HG03175 (cell line): ENCODE results near the gene COL25A1.
"Not testable (repeated sequence)": the region's sequence is repeated elsewhere in the genome, so short reads cannot be mapped to it uniquely, and the experiment has no call there.

ENCODE experiments used
- ATAC-seq: cut with Tn5 transposase; IDR thresholded peaks from one replicate; pipeline ENCODE4 v1.9.1; 2021; ENCODE audit warnings: mild to moderate bottlenecking, moderate library complexity; ENCODE audit not compliant: unreplicated experiment

The COL25A1 gene

GRCh38 chr4:108972613-108973283 is 329.7 kb downstream of the COL25A1 start:
- peak; percentile 73 for ATAC-seq

GRCh38 chr4:108971473-108971872 is 331.0 kb downstream of the COL25A1 start:
- ATAC-seq = no peak

GRCh38 chr4:108965472-108966076 is 336.9 kb downstream of the COL25A1 start:
- no peak for ATAC-seq

GRCh38 chr4:108965016-108965415 is 337.4 kb downstream of the COL25A1 start:
- ATAC-seq = no peak

GRCh38 chr4:108963910-108964309 is 338.5 kb downstream of the COL25A1 start:
- no peak for ATAC-seq

- no peak for ATAC-seq
Observed at GRCh38 chr4:108959491-108959890, 343.0 kb downstream of the COL25A1 start.

- ATAC-seq = no peak
Observed at GRCh38 chr4:108954880-108955279, 347.6 kb downstream of the COL25A1 start.

GRCh38 chr4:108953941-108954340 is 348.5 kb downstream of the COL25A1 start:
- no peak for ATAC-seq

- ATAC-seq = no peak
Observed at GRCh38 chr4:108950158-108950915, 352.1 kb downstream of the COL25A1 start.

- ATAC-seq = no peak
Observed at GRCh38 chr4:108947526-108947925, 354.9 kb downstream of the COL25A1 start.

GRCh38 chr4:108946237-108946636 is 356.2 kb downstream of the COL25A1 start:
- ATAC-seq = no peak

- ATAC-seq = no peak
Observed at GRCh38 chr4:108943976-108944591, 358.4 kb downstream of the COL25A1 start.

- ATAC-seq = no peak
Observed at GRCh38 chr4:108943371-108943770, 359.1 kb downstream of the COL25A1 start.

- ATAC-seq = no peak
Observed at GRCh38 chr4:108941904-108942430, 360.5 kb downstream of the COL25A1 start.

GRCh38 chr4:108940634-108941033 is 361.8 kb downstream of the COL25A1 start:
- ATAC-seq = no peak

- ATAC-seq = no peak
Observed at GRCh38 chr4:108940149-108940548, 362.3 kb downstream of the COL25A1 start.

GRCh38 chr4:108937066-108937465 is 365.4 kb downstream of the COL25A1 start:
- no peak for ATAC-seq

GRCh38 chr4:108933925-108934324 is 368.5 kb downstream of the COL25A1 start:
- not testable (repeated sequence) for ATAC-seq

- ATAC-seq = no peak
Observed at GRCh38 chr4:108933046-108933445, 369.4 kb downstream of the COL25A1 start.

- ATAC-seq = no peak
Observed at GRCh38 chr4:108931926-108932325, 370.5 kb downstream of the COL25A1 start.

- no peak for ATAC-seq
Observed at GRCh38 chr4:108930186-108930585, 372.3 kb downstream of the COL25A1 start.
